ENCODE measurements around the gene USP40. TPM values are rescaled to one million over a fixed set of nuclear protein-coding genes. Genes with fewer than 3 reads are reported as not detected.

The USP40 gene
- total RNA-seq, 2 donors from 2014 or later, result 12.9 to 22.4 TPM

DNA sequence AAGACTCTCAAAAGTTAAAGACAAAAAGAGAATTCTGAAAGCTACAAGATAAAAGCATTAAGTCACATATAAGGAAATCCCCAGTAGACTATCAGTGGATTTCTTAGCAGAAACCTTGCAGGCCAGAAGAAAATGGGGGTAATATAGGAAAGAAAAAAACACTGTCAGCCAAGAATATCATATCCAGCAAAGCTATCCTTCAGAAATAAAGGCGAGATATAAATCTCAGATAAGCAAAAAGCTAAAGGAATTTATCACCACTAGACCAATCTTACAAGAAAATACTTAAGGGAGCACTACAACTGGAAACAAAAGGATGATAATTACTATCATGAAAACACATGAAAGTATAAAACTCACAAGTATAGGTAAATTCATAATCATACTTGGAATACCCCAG lies 63.1 kb downstream of the USP40 start:
- Mint-ChIP-seq H3K9me3 (peaks cover 13% of the 10 kb centered on the region), H3K36me3 (ENCODE audit: low read depth) (peaks cover 6% of the 10 kb centered on the region), H3K27ac (no peak overlapping the region), H3K4me1 (no peaks in the 10 kb centered on the region), H3K27me3 (ENCODE audit: insufficient read depth) (no peaks in the 10 kb centered on the region), H3K4me3 (no peak overlapping the region)
- TF ChIP-seq, protein P1, sequence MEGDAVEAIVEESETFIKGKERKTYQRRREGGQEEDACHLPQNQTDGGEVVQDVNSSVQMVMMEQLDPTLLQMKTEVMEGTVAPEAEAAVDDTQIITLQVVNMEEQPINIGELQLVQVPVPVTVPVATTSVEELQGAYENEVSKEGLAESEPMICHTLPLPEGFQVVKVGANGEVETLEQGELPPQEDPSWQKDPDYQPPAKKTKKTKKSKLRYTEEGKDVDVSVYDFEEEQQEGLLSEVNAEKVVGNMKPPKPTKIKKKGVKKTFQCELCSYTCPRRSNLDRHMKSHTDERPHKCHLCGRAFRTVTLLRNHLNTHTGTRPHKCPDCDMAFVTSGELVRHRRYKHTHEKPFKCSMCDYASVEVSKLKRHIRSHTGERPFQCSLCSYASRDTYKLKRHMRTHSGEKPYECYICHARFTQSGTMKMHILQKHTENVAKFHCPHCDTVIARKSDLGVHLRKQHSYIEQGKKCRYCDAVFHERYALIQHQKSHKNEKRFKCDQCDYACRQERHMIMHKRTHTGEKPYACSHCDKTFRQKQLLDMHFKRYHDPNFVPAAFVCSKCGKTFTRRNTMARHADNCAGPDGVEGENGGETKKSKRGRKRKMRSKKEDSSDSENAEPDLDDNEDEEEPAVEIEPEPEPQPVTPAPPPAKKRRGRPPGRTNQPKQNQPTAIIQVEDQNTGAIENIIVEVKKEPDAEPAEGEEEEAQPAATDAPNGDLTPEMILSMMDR (conservative IDR thresholded peaks at IDR 0.05), result no peak
- Histone ChIP-seq H3K36me3 (ENCODE audit: control insufficient read depth, insufficient read depth, low read length) (no peaks in the 10 kb centered on the region), H3K9me3 (ENCODE audit: control insufficient read depth, low read length) (peaks cover 13% of the 10 kb centered on the region), H3K4me1 (ENCODE audit: control insufficient read depth, insufficient read depth, low read length) (no peaks in the 10 kb centered on the region), H3K4me3 (ENCODE audit: low read length) (no peak overlapping the region), H3K9ac (ENCODE audit: extremely low read depth, low read length, poor library complexity, severe bottlenecking) (no peak overlapping the region), H3K27me3 (ENCODE audit: control insufficient read depth, insufficient read depth, low read length, poor library complexity, severe bottlenecking) (no peaks in the 10 kb centered on the region), H3K27ac (ENCODE audit: low read depth, low read length) (no peak overlapping the region)
- no peak for DNase-seq
- 94% methylated on average over 1 of the region's 1 CpG; no CpG with 5 or more reads in 1 of the 2 experiments for WGBS, 2 experiments (ENCODE audit: insufficient coverage in 1 of 2, insufficient read length in 1 of 2)

DNA sequence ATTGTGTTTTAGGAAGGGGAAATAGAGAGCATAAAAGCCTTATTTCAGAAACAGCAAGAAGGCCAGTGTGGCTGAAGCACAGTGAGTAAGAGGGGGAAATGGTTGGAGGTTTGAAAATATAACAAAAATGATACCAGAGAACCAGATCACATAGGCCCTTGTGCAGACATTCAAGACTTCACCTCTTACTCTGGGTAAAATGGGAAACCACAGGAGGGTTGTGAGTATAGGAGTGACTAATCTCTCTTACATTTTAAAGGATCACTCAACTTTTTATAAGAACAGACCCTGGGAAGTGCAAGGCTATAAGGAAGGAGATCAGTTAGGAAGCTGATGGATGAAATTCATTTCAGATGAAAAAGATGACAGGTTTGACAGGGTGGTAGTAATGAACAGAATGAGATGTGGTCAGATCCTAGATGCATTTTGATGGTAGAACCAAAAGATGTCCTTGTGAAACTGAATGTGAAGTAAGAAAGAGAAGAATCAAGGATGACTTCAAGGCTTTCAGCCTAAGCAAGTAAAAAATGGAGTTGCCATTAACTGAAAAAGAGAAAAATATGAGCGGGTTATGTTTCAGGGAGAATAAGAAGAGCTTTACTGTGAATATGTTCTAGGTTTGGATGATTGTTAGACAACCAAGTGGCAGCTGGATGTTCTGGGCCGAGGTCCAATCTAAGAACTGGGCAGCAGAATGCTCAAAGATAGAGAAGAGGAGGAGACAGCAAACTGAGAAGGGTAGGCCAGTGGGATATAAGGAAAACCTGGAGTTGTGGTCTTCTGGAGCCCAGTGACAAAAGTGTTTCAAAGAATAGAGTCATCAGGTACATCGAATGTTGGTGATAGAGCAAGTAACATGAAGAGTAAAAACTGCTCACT lies 65.1 kb downstream of the USP40 start:
- H3K36me3 ChIP-seq (ENCODE audit: control insufficient read depth, insufficient read depth, low read length), result no peaks in the 10 kb centered on the region
- Mint-ChIP-seq H3K4me3 (no peak overlapping the region), H3K27me3 (ENCODE audit: insufficient read depth) (no peaks in the 10 kb centered on the region), H3K36me3 (ENCODE audit: low read depth) (peaks cover 6% of the 10 kb centered on the region), H3K9me3 (peaks cover 13% of the 10 kb centered on the region), H3K27ac (no peak overlapping the region), H3K4me1 (no peaks in the 10 kb centered on the region)
- no peak overlapping the region for H3K4me3 ChIP-seq (ENCODE audit: low read length)
- no peaks in the 10 kb centered on the region for H3K27me3 ChIP-seq (ENCODE audit: control insufficient read depth, insufficient read depth, low read length, poor library complexity, severe bottlenecking)
- H3K9me3 ChIP-seq (ENCODE audit: control insufficient read depth, low read length), result peaks cover 13% of the 10 kb centered on the region
- H3K9ac ChIP-seq (ENCODE audit: extremely low read depth, low read length, poor library complexity, severe bottlenecking), result no peak overlapping the region
- 90 to 91% methylated on average over 3 of the region's 3 CpGs for WGBS, 2 experiments (ENCODE audit: insufficient coverage in 1 of 2, insufficient read length in 1 of 2)
- no peak overlapping the region for H3K27ac ChIP-seq (ENCODE audit: low read depth, low read length)
- DNase-seq, result no peak
- TF ChIP-seq, protein P1 (conservative IDR thresholded peaks at IDR 0.05), result no peak
- no peaks in the 10 kb centered on the region for H3K4me1 ChIP-seq (ENCODE audit: control insufficient read depth, insufficient read depth, low read length)

DNA sequence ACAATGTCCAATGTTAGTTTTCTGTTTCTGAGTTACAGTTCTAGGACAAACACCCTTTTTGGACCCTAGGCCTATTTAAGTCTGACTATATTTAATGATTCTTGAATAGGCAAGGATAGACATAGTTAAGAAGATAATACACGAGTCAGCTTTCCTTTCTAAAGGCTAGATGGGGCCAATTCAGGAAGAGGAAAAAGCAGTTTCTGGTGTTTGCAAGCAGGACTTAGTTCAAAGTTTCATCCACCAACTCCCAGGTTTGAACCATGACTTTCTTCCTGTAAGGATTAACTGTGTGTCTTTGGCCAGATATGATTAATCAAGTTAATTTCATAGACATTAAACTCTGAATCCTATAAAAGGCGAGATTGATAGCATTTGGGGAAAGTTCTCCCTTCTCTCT lies 66.7 kb downstream of the USP40 start:
- Histone ChIP-seq H3K36me3 (ENCODE audit: control insufficient read depth, insufficient read depth, low read length) (no peaks in the 10 kb centered on the region), H3K4me1 (ENCODE audit: control insufficient read depth, insufficient read depth, low read length) (no peaks in the 10 kb centered on the region), H3K9ac (ENCODE audit: extremely low read depth, low read length, poor library complexity, severe bottlenecking) (no peak overlapping the region), H3K27ac (ENCODE audit: low read depth, low read length) (no peak overlapping the region), H3K9me3 (ENCODE audit: control insufficient read depth, low read length) (peaks cover 13% of the 10 kb centered on the region), H3K27me3 (ENCODE audit: control insufficient read depth, insufficient read depth, low read length, poor library complexity, severe bottlenecking) (no peaks in the 10 kb centered on the region), H3K4me3 (ENCODE audit: low read length) (no peak overlapping the region)
- Mint-ChIP-seq H3K9me3 (peaks cover 13% of the 10 kb centered on the region), H3K27me3 (ENCODE audit: insufficient read depth) (no peaks in the 10 kb centered on the region), H3K36me3 (ENCODE audit: low read depth) (peaks cover 6% of the 10 kb centered on the region), H3K4me1 (no peaks in the 10 kb centered on the region), H3K4me3 (no peak overlapping the region), H3K27ac (no peak overlapping the region)
- TF ChIP-seq, protein P1 (conservative IDR thresholded peaks at IDR 0.05), result no peak
- no peak for DNase-seq
- WGBS, 2 experiments (ENCODE audit: insufficient coverage in 1 of 2, insufficient read length in 1 of 2), result 86 to 88% methylated on average over 2 of the region's 2 CpGs

All from endodermal cell (in vitro differentiated cells).